GM19035 (cell line): ENCODE measurements around the gene KRTAP9-6.

Experiments used
- ATAC-seq: cut with Tn5 transposase; IDR thresholded peaks from one replicate; pipeline ENCODE4 v1.9.1; 2021; ENCODE audit not compliant: unreplicated experiment

Gene KRTAP9-6

DNA sequence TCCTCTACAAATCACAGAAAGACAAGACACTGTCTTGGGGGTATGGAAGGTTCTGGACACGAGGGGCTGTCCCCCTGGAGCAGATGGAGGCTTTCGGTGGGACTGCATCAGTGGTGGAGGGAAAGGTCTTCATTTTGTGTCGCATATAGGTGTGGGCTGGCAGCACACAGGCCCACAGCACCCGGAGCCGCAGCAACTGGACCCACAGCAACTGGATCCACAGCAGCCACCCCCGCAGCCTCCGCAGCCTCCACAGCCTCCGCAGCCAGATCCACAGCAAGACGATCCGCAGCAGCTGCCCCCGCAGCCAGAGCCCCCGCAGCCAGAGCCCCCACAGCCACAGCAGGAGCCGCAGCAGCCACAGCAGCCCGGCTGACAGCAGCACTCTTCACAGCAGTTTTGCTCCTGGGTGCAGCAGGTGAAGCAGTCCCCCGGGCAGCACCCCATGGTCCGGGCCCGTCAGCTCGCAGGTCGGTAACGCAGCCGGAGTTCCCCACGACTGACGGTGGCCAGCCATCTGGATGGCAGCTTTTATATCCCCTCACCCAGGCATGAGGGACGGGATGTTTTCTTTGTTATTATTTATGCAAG, 50.1 kb downstream of the KRTAP9-6 start, which contains the start of gene KRTAP17-1:
Gene KRTAP17-1, minus strand, starts transcription at position 507 of the 591 bp plus-strand sequence. Its CDS starts 60 bp downstream, at position 447.
- ATAC-seq: no peak
